Measurements from ENCODE around the gene CCDC91.
"Not testable (repeated sequence)": the region's sequence is repeated elsewhere in the genome, so short reads cannot be mapped to it uniquely, and the experiment has no call there.

Gene CCDC91

DNA sequence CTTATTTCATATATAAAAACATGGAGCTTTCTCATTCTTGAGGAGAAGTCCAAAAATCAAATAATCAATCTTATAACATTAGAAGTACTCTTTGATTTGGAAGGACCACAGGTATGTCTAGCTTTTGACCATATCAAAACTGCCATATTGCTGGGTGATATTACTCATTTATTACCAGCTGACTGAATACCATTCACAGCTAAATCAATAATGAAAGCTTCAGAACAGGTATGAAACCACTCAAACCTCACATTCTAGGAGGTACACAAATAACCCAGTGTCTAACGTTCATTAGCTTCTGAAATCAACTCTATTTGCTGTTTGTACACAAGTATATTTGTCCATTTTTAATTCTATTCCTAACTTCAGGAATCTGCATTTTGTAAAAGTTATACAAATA, 16.8 kb upstream of the CCDC91 start:
- Mint-ChIP-seq H3K4me1 (ENCODE audit: low read depth) (peaks cover 6% of the 10 kb centered on the region), H3K9me3 (no peaks in the 10 kb centered on the region), H3K4me3 (no peak overlapping the region), H3K36me3 (ENCODE audit: low read depth) (no peaks in the 10 kb centered on the region), H3K27ac (no peak overlapping the region), H3K27me3 (no peaks in the 10 kb centered on the region)

DNA sequence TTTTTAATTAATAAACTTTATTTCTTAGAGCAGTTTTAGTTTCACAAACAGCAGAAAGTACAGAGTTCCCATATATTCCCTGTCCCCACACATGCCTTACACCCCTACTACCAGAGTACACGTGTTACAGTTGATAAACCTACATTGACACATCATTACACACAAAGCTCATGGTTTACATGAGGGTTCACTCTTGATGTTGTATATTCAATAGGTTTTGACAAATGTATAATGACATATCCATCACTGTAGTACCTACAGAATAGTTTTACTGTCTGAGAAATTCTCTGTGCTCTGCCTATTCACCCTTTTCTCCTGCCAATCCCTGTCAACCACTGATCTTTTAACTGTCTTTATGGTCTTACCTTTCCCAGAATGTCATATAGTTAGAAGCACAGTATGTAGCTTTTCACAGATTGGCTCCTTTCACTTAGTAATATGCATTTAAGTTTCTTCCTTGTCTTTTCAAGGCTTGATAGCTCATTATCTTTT, 15.1 kb upstream of the CCDC91 start:
- H3K27ac Mint-ChIP-seq, result no peak overlapping the region
- H3K9me3 Mint-ChIP-seq, result no peaks in the 10 kb centered on the region
- peaks cover 6% of the 10 kb centered on the region for H3K4me1 Mint-ChIP-seq (ENCODE audit: low read depth)
- H3K27me3 Mint-ChIP-seq, result no peaks in the 10 kb centered on the region
- H3K36me3 Mint-ChIP-seq (ENCODE audit: low read depth), result no peaks in the 10 kb centered on the region
- no peak overlapping the region for H3K4me3 Mint-ChIP-seq

DNA sequence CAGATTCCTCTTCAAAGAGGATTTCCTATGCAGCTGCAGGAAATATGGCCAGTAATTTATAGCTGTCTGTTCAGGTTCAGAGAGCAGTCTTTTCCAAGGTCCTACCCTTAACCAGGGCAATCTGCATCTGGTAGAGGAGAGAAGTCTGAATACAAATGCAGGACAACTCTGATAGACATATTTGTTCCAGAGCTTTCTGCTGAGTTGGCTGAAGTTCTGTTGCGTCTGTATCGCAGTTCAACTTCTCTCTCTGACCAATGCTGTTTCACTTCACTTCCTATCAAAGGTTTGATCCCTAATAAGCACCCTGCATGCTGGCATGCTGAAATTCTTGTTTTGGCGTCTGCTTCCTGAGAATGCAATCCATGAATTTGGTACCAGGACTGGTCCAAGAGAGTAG, 14.0 kb upstream of the CCDC91 start:
- peaks cover 5% of the 10 kb centered on the region for H3K4me1 Mint-ChIP-seq (ENCODE audit: low read depth)
- no peak overlapping the region for H3K4me3 Mint-ChIP-seq
- H3K27me3 Mint-ChIP-seq, result peaks cover 2% of the 10 kb centered on the region
- no peaks in the 10 kb centered on the region for H3K36me3 Mint-ChIP-seq (ENCODE audit: low read depth)
- no peak overlapping the region for H3K27ac Mint-ChIP-seq
- H3K9me3 Mint-ChIP-seq, result no peaks in the 10 kb centered on the region

DNA sequence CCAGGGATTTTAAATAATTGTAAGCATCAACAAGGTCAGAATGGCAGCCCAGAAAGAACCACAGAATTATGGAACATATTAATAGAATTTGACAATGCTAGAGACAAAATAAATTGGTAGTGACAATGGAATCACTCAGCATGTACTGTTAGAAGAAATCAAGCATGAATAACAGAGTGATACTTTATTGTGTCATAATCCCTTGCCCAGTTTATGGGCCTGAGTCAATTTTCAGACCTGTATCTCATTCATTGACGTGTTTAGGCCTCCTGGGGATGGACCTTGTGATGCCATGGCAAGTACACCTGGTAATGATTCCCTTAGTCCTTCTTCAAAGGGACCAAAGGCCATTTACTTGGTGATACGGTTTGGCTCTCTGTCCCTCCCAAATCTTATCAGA, 12.8 kb upstream of the CCDC91 start:
- no peak overlapping the region for H3K4me3 Mint-ChIP-seq
- no peaks in the 10 kb centered on the region for H3K9me3 Mint-ChIP-seq
- no peak overlapping the region for H3K27ac Mint-ChIP-seq
- peaks cover 7% of the 10 kb centered on the region for H3K27me3 Mint-ChIP-seq
- H3K36me3 Mint-ChIP-seq (ENCODE audit: low read depth), result no peaks in the 10 kb centered on the region
- no peaks in the 10 kb centered on the region for H3K4me1 Mint-ChIP-seq (ENCODE audit: low read depth)

DNA sequence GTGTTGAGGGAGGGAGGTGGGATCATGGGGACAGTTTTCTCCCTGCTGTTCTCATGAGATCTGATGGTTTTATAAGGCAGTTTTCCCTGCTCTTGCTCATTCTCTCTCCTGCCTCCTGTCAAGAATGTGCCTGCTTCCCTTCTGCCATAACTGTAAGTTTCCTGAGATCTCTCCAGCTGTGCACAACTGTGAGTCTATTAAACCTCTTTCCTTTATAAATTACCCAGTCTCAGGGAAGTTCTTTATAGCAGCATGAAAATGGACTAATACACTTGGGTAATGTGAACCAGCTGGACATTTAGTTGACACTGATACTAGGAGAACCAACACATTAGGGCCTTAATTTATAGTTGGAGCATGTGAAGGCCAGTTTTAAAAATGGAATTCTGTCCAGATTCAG, 12.4 kb upstream of the CCDC91 start:
- H3K9me3 Mint-ChIP-seq, result no peaks in the 10 kb centered on the region
- no peaks in the 10 kb centered on the region for H3K36me3 Mint-ChIP-seq (ENCODE audit: low read depth)
- peaks cover 7% of the 10 kb centered on the region for H3K27me3 Mint-ChIP-seq
- H3K27ac Mint-ChIP-seq, result no peak overlapping the region
- H3K4me3 Mint-ChIP-seq, result no peak overlapping the region
- H3K4me1 Mint-ChIP-seq (ENCODE audit: low read depth), result no peaks in the 10 kb centered on the region

DNA sequence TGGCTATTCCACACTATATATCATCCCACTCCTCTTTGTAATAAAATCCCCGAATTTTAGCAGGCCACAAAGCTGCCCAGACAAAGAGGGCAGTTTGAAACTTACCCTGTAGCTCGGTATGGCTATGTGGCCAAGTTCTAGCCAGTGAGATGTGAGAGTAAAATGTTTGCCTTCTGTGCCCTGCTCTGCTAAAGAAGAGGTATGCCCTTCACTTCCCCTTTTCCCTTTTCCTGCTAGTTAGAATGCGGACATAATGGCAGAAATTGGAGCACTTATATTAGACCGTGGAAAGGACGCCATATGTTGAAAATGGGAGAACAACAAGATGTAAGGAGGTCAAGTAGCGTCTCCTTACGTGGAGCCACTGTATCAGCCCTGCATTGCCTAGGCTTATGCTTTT, 11.5 kb upstream of the CCDC91 start:
- Mint-ChIP-seq H3K27ac (no peak overlapping the region), H3K9me3 (no peaks in the 10 kb centered on the region), H3K36me3 (ENCODE audit: low read depth) (no peaks in the 10 kb centered on the region), H3K27me3 (peaks cover 7% of the 10 kb centered on the region), H3K4me3 (no peak overlapping the region), H3K4me1 (ENCODE audit: low read depth) (no peaks in the 10 kb centered on the region)

DNA sequence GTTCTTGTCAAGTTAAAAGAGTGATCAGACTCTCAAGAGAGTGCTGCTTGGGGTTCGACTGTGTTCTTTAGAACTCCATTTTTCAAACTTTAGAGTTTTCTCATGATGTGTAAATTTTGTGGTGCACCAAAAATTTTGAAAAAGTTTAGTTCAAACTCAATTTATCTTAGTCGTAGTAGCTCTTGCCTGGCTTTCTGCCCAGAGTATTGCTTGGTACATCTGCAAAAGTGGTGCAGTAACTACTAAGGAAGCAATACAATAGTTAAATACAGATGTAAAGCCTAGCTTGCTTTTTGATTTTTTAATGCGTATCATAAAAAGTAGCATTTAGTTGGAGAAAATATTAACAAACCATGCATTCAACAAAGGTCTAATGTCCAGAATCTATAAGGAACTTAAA, 9.5 kb upstream of the CCDC91 start:
- Mint-ChIP-seq H3K27me3 (peaks cover 7% of the 10 kb centered on the region), H3K27ac (no peak overlapping the region), H3K4me3 (no peak overlapping the region), H3K4me1 (ENCODE audit: low read depth) (peaks cover 2% of the 10 kb centered on the region), H3K9me3 (no peaks in the 10 kb centered on the region), H3K36me3 (ENCODE audit: low read depth) (no peaks in the 10 kb centered on the region)

DNA sequence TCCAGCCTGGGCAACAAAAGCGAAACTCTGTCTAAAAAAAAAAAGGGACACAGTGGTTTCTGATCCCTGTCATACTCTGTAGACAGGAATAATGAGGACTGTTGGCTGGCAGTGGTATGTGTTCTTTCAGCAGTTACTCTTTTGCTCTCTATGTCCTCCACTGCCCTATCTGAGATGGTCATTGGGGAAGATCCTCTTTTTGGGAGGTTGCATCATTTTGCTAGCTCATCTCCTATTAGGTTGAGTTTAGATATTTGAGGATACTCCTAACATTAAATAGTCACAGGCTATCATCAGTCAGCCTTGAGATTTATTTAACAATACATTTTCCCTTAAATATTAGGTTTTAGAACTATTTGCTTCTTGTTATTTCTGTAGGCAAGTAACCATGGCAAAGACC, 5.9 kb upstream of the CCDC91 start:
- Mint-ChIP-seq H3K36me3 (ENCODE audit: low read depth) (peaks cover 8% of the 10 kb centered on the region), H3K4me3 (no peak overlapping the region), H3K4me1 (ENCODE audit: low read depth) (peaks cover 23% of the 10 kb centered on the region), H3K27me3 (peaks cover 7% of the 10 kb centered on the region), H3K27ac (no peak overlapping the region), H3K9me3 (peaks cover 5% of the 10 kb centered on the region)

DNA sequence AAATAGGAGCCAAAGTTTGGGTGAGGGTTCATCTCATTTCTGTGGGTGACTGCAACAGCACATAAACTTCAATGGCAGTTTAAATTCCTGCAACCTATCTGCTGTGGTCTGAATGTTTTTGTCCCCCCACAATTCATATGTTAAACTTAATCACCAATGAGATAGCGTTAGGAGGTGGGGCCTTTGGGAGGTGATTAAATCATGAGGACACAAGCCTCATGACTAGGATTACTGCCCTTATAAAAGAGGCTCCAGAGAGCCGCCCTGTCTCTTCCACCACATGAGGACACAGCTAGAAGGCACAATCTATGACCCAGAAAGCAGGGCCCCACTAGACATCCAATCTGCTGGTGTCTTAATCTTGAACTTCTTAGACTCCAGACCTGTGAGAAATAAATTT, 3.8 kb upstream of the CCDC91 start:
- H3K9me3 Mint-ChIP-seq, result peaks cover 5% of the 10 kb centered on the region
- peaks cover 8% of the 10 kb centered on the region for H3K36me3 Mint-ChIP-seq (ENCODE audit: low read depth)
- H3K27ac Mint-ChIP-seq, result no peak overlapping the region
- H3K27me3 Mint-ChIP-seq, result peaks cover 3% of the 10 kb centered on the region
- peaks cover 38% of the 10 kb centered on the region for H3K4me1 Mint-ChIP-seq (ENCODE audit: low read depth)
- H3K4me3 Mint-ChIP-seq, result no peak overlapping the region

DNA sequence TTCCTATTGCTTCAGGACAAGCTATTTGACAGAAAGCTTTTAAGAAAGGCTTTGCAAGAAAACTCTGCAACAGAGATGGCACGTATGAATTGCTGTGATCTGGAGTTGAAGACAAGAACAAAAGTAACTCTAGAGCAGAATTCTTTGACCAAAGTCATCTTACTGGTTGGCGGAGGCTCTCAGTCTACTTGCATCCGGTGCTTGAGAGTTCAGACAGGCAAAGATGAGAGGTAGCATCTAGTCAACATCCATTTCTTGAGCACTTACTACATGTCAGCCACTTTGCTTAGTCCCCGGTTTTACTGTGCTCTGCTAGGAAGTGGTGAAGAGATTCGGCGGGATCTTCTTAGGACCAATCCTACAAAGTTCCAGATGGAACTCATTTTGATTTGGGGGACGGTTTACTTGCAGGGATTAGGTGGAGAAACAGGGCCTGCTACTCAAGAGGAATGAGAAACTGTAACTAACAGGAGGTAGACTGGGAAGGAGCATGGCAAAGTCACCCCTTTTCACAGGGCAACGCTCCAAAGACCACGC, 404 bp upstream of the CCDC91 start:
- H3K36me3 Mint-ChIP-seq (ENCODE audit: low read depth), result peaks cover 20% of the 10 kb centered on the region
- peaks cover 5% of the 10 kb centered on the region for H3K9me3 Mint-ChIP-seq
- H3K27me3 Mint-ChIP-seq, result no peaks in the 10 kb centered on the region
- H3K4me3 Mint-ChIP-seq, result peak overlapping the region; percentile 95
- peak overlapping the region; percentile 99 for H3K27ac Mint-ChIP-seq
- H3K4me1 Mint-ChIP-seq (ENCODE audit: low read depth), result peaks cover 57% of the 10 kb centered on the region

DNA sequence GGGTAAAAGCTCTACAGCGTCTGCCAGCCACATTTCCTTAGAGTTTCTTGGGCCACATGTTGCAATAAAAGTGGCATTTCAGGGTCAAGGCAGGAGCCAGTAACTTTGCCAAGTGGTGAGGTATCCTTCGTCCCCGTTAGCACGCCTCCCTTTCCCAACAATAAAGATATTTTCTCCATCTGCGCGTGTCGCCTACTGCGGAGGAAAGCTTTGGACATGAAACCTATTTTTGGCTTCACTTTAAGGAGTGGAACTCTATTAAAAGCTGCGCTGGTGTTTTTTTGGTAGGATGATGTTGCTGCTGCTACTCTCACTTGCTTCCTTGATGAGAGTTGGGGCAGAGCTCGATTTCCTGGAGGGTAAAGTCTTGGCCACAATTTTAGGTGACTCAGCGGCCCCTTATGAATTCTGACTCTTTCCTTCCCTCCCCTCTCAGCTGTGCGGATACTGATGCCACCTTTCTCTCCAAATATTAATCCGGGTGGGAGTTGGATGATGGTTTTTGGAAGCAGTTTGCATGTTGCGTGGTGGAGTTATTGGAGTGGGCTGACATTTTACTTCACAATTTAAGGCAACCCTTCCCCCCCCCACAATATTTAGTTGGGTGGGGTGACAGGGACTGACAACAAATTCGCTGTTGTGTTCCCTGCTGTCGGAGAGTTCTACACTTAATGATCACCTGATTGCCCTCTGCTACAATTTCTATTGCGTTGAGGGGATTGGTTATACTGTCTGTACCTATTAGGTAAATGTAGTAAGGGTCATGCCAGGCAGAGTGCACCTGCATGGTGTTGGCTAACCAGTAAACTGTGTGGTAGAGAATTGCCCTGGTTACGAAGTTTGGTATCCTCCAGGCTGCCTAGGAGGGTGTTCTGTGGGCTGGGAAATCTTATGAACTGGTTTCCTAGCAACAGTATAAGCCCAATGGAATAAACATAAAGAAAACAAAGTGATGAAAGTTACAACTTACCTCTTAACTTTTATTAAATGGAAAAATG, 1.1 kb downstream of the CCDC91 start:
- H3K27ac Mint-ChIP-seq, result peak overlapping the region; percentile 99
- peaks cover 9% of the 10 kb centered on the region for H3K9me3 Mint-ChIP-seq

DNA sequence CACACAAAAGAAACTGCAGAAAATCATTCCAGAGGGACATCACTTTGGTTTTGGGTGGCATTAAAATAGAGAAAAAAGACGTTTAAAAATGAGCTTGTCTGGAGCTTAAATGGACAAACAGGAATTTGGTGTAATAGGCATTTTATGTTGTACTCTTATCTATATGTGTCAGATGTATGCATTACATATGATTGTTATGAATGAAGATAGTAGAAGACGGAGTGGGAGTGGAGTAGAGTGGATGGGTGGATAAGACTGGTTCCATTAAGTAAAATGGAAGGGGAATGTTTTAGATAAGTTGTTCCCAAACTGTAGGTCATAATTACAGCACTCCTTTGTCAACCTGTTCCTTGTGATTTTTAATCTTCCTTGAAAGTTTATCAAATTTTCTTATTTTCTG, 1.9 kb downstream of the CCDC91 start:
- Mint-ChIP-seq H3K4me1 (ENCODE audit: low read depth) (peaks cover 58% of the 10 kb centered on the region), H3K27ac (peak overlapping the region; percentile 99), H3K27me3 (no peaks in the 10 kb centered on the region), H3K36me3 (ENCODE audit: low read depth) (peaks cover 23% of the 10 kb centered on the region), H3K4me3 (peak overlapping the region; percentile 95), H3K9me3 (peaks cover 8% of the 10 kb centered on the region)

More for the DNA sequence above, 1.1 kb downstream of the CCDC91 start:
- peak overlapping the region; percentile 95 for H3K4me3 Mint-ChIP-seq
- no peaks in the 10 kb centered on the region for H3K27me3 Mint-ChIP-seq
- H3K4me1 Mint-ChIP-seq (ENCODE audit: low read depth), result peaks cover 58% of the 10 kb centered on the region
- peaks cover 26% of the 10 kb centered on the region for H3K36me3 Mint-ChIP-seq (ENCODE audit: low read depth)

DNA sequence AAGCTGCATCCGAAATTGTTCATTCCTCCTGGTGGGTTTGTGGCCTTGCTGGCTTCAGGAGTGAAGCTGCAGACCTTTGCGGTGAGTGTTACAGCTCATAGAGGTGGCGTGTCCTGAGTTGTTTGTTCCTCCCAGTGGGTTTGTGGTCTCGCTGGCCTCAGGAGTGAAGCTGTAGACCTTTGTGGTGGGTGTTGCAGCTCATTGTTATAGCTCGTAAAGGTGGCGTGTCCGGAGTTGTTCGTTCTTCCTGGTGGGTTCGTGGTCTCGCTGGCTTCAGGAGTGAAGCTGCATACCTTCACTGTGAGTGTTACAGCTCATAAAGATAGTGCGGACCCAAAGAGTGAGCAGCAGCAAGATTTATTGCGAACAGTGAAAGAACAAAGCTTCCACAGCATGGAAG, 4.4 kb downstream of the CCDC91 start:
- H3K4me1 Mint-ChIP-seq (ENCODE audit: low read depth), result peaks cover 56% of the 10 kb centered on the region
- peaks cover 24% of the 10 kb centered on the region for H3K36me3 Mint-ChIP-seq (ENCODE audit: low read depth)
- not testable (repeated sequence) for H3K27me3 Mint-ChIP-seq, H3K4me3 Mint-ChIP-seq, H3K27ac Mint-ChIP-seq, H3K9me3 Mint-ChIP-seq

DNA sequence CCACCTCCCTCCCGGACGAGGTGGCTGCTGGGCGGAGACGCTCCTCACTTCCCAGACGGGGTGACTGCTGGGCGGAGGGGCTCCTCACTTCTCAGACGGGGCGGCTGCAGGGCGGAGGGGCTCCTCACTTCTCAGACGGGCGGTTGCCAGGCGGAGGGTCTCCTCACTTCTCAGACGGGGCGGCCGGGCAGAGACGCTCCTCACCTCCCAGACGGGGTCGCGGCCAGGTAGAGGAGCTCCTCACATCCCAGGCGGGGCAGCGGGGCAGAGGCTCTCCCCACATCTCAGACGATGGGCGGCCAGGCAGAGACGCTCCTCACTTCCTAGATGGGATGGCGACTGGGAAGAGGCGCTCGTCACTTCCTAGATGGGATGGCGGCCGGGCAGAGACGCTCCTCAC, 10.9 kb downstream of the CCDC91 start:
- peaks cover 31% of the 10 kb centered on the region for H3K4me1 Mint-ChIP-seq (ENCODE audit: low read depth)
- H3K36me3 Mint-ChIP-seq (ENCODE audit: low read depth), result peaks cover 25% of the 10 kb centered on the region
- H3K27me3 Mint-ChIP-seq, H3K27ac Mint-ChIP-seq, H3K4me3 Mint-ChIP-seq: not testable (repeated sequence)
- peaks cover 13% of the 10 kb centered on the region for H3K9me3 Mint-ChIP-seq

DNA sequence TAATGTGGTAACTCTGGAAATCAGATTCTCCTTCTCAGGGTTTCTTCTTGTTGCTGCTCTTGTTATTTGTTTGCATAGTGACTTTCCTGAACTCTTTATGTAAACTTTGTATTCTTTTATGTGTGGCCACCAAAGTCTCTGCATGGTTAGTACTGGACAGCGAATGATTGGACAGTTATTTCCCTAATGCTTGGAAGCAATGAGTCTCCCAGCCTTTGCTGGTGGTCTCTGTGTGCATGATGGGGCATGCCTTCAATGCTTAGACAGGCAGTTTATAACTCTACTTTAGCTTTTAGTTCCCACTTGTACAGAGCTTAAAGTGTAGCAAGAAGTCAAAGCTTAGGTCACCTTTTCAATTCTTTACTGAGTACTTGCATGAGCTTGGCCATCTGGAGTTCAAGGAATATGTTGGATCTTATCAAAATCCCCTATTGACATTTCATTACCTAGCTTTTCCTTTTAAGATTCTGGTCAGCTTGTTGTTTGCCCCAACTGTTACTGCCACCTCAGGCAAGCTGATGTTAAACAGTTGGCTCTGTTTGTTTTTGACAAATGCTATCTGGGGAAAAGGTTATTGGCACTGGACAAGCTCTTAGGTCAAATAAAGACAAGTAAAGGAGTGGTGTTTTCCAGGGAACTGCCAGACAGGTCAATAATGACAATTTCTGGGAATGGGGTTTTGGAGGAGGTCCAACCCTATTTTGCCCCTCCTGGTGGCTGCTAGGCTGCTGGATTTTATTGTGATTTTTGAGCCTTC, 12.3 kb downstream of the CCDC91 start:
- Mint-ChIP-seq H3K27me3 (no peaks in the 10 kb centered on the region), H3K4me1 (ENCODE audit: low read depth) (peaks cover 21% of the 10 kb centered on the region), H3K27ac (no peak overlapping the region), H3K36me3 (ENCODE audit: low read depth) (peaks cover 31% of the 10 kb centered on the region), H3K4me3 (no peak overlapping the region), H3K9me3 (peaks cover 13% of the 10 kb centered on the region)

Data from stimulated activated naive CD8-positive, alpha-beta T cell treated with anti-CD3 and anti-CD28 coated beads, Interleukin-15, Interleukin-2, amounts not matched to agents 100 ng/mL and 50 ng/mL, for 24 hours (primary cell).